ENCODE data around the gene LACTB. TPM values are rescaled to one million over a fixed set of nuclear protein-coding genes. Genes with fewer than 3 reads are reported as not detected.

The LACTB gene
- total RNA-seq, result 22.6 and 29.2 TPM in 2 replicates
- polyA plus RNA-seq, result 39.2 and 42.8 TPM in 2 replicates
- polyA plus RNA-seq (2012), result 32.9 and 33.7 TPM in 2 replicates
- 2.3 TPM in 1 of 2 replicates, not detected in the other for polyA minus RNA-seq (ENCODE audit: low replicate concordance)

GRCh38 chr15:63121382-63122001 is at the start of gene LACTB:
TSS of gene LACTB (plus strand) at chr15:63121861. CDS start at chr15:63121872, 11 bp downstream.
- no peak for TF ChIP-seq CTCF (conservative IDR thresholded peaks at IDR 0.05 in 1 of 2, IDR thresholded peaks at IDR 0.05 in 1 of 2; ENCODE audit: low read depth in 1 of 2, low read length in 2 of 2)
- no peak for TF ChIP-seq EZH2 (IDR thresholded peaks at IDR 0.05; ENCODE audit: low read length, missing control alignments)
- Histone ChIP-seq H3K9me3 (ENCODE audit: control insufficient read depth, insufficient read depth, low read depth, low read length) (no peaks in the 10 kb centered on the region), H3K36me3 (ENCODE audit: control insufficient read depth, insufficient read depth, low read length) (no peaks in the 10 kb centered on the region), H3K27ac (ENCODE audit: insufficient read depth, low read length) (peak within 1 kb of the TSS; percentile 82), H3K4me1 (ENCODE audit: control insufficient read depth, extremely low read depth, insufficient read depth, low read length) (peaks cover 3% of the 10 kb centered on the region), H3K79me2 (ENCODE audit: control insufficient read depth, insufficient read depth, low read length) (peaks cover 20% of the 10 kb centered on the region), H3K4me3 (replicated peaks in 1 of 4; ENCODE audit: control extremely low read depth in 1 of 4, insufficient read depth in 1 of 4, low read depth in 3 of 4, low read length in 4 of 4) (peak within 1 kb of the TSS; percentile 70 to 97 (median 84)), H3K4me2 (ENCODE audit: extremely low read depth, insufficient read depth, low read length) (peak within 1 kb of the TSS; percentile 91), H2AFZ (ENCODE audit: low read length) (peak within 1 kb of the TSS; percentile 88), H4K20me1 (ENCODE audit: control insufficient read depth, extremely low read depth, insufficient read depth, low read length) (no peaks in the 10 kb centered on the region), H3K9ac (ENCODE audit: insufficient read depth, low read length) (peak within 1 kb of the TSS; percentile 87), H3K27me3 (ENCODE audit: control insufficient read depth, insufficient read depth, low read length) (no peaks in the 10 kb centered on the region)
- peak; percentile 86 to 88 for DNase-seq (ENCODE audit: low read depth in 2 of 2)

GRCh38 chr15:63072023-63072650 is 49.5 kb upstream of the LACTB start:
- TF ChIP-seq EZH2 (IDR thresholded peaks at IDR 0.05; ENCODE audit: low read length, missing control alignments) (no peak), CTCF (conservative IDR thresholded peaks at IDR 0.05 in 1 of 2, IDR thresholded peaks at IDR 0.05 in 1 of 2; ENCODE audit: low read depth in 1 of 2, low read length in 2 of 2) (no peak)
- Histone ChIP-seq H4K20me1 (ENCODE audit: control insufficient read depth, extremely low read depth, insufficient read depth, low read length) (no peaks in the 10 kb centered on the region), H3K27me3 (ENCODE audit: control insufficient read depth, insufficient read depth, low read length) (no peaks in the 10 kb centered on the region), H3K9ac (ENCODE audit: insufficient read depth, low read length) (no peak overlapping the region), H3K27ac (ENCODE audit: insufficient read depth, low read length) (no peak overlapping the region), H3K4me2 (ENCODE audit: extremely low read depth, insufficient read depth, low read length) (no peak overlapping the region), H3K4me3 (replicated peaks in 1 of 4; ENCODE audit: control extremely low read depth in 1 of 4, insufficient read depth in 1 of 4, low read depth in 3 of 4, low read length in 4 of 4) (no peak overlapping the region), H2AFZ (ENCODE audit: low read length) (no peak overlapping the region), H3K79me2 (ENCODE audit: control insufficient read depth, insufficient read depth, low read length) (no peaks in the 10 kb centered on the region), H3K36me3 (ENCODE audit: control insufficient read depth, insufficient read depth, low read length) (peaks cover 11% of the 10 kb centered on the region), H3K4me1 (ENCODE audit: control insufficient read depth, extremely low read depth, insufficient read depth, low read length) (no peaks in the 10 kb centered on the region), H3K9me3 (ENCODE audit: control insufficient read depth, insufficient read depth, low read depth, low read length) (no peaks in the 10 kb centered on the region)
- DNase-seq (ENCODE audit: low read depth in 2 of 2), result peak in 1 of 2 donors; percentile 23

- peak in 1 of 2 donors; percentile 44 for DNase-seq (ENCODE audit: low read depth in 2 of 2)
- Histone ChIP-seq H3K9ac (ENCODE audit: insufficient read depth, low read length) (no peak overlapping the region), H4K20me1 (ENCODE audit: control insufficient read depth, extremely low read depth, insufficient read depth, low read length) (no peaks in the 10 kb centered on the region), H3K9me3 (ENCODE audit: control insufficient read depth, insufficient read depth, low read depth, low read length) (no peaks in the 10 kb centered on the region), H3K36me3 (ENCODE audit: control insufficient read depth, insufficient read depth, low read length) (peaks cover 6% of the 10 kb centered on the region), H3K27ac (ENCODE audit: insufficient read depth, low read length) (no peak overlapping the region), H2AFZ (ENCODE audit: low read length) (no peak overlapping the region), H3K4me2 (ENCODE audit: extremely low read depth, insufficient read depth, low read length) (no peak overlapping the region), H3K79me2 (ENCODE audit: control insufficient read depth, insufficient read depth, low read length) (no peaks in the 10 kb centered on the region), H3K4me1 (ENCODE audit: control insufficient read depth, extremely low read depth, insufficient read depth, low read length) (no peaks in the 10 kb centered on the region), H3K4me3 (replicated peaks in 1 of 4; ENCODE audit: control extremely low read depth in 1 of 4, insufficient read depth in 1 of 4, low read depth in 3 of 4, low read length in 4 of 4) (no peak overlapping the region), H3K27me3 (ENCODE audit: control insufficient read depth, insufficient read depth, low read length) (no peaks in the 10 kb centered on the region)
- TF ChIP-seq CTCF (conservative IDR thresholded peaks at IDR 0.05 in 1 of 2, IDR thresholded peaks at IDR 0.05 in 1 of 2; ENCODE audit: low read depth in 1 of 2, low read length in 2 of 2), result no peak
- no peak for TF ChIP-seq EZH2 (IDR thresholded peaks at IDR 0.05; ENCODE audit: low read length, missing control alignments)
Observed at GRCh38 chr15:63072809-63073277, 48.8 kb upstream of the LACTB start.

All from fibroblast of lung (primary cell).